HG02588 (cell line): ENCODE data around the gene ARHGEF7.
"Not testable (repeated sequence)": the region's sequence is repeated elsewhere in the genome, so short reads cannot be mapped to it uniquely, and the experiment has no call there.

ENCODE experiments used
- ATAC-seq: cut with Tn5 transposase; IDR thresholded peaks from one replicate; pipeline ENCODE4 v1.9.1; 2021; ENCODE audit warnings: mild to moderate bottlenecking, moderate library complexity; ENCODE audit not compliant: unreplicated experiment

Gene ARHGEF7

GRCh38 chr13:111251646-111252445, 136.7 kb downstream of the ARHGEF7 start:
- no peak for ATAC-seq

DNA sequence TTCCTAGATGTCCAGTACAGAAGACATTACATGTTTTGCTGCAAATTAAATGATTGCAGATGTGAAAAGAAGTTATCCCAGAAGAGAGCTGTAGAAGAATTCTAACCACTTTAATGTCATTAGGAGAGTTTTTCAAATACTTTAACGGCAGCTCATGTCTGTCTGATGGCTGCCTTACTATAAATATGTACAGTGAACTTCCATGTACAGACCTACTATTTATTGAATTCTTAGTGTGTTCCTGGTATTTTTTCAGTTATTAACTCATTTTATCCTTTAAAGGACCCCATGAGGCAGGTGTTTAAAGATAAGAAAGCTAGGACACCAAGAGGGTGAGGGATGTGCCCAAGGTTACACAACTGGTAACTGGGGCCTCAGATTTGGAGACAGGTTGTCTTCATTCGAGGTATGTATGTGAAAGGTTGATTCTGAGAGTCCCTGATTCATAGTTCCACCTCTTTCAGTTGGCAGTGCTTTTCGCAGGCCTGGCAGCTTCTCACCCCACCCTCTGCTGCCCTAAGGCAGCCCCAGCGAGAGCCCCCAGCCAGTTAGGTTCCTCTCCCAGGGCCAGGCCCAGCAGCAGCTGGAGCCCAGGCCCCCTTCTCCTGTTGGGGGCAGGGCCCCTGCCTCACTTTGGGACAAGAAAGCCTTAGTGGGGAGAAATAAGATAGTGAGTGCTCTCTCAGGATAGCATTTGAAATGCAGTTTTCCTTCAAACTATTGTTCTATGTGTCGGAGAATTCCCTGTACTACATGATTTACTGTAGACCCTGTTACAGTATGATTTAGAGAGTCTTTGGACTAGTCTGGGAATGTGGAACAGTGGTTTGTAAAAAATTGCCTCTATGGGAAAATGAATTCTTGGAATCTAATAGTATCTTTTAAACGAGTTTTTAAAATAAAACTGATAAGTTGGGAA, 137.6 kb downstream of the ARHGEF7 start:
- no peak for ATAC-seq

DNA sequence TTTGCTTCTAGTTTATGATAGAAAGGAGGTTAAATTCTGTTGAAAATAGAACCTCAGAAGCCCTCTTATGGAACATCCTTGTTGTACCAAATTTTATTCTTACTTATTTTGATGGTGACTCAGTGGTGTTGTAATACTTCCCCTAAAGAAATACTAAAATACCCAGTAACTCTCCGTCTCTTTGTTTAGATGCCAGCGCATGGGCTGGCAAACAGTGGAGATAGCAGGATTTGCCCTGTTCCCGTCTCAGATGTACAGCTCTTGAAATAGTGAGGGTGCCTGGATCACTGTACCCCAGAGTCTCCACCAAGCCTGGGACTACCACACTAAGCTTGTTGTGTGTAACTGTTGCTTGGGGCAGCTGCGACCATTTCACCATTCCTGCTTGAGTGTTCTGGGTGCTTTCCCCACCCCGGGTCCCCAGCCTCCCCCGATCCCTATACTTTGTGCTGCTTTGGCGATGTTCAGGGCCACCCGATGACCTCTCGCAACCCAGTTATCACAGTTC, 138.3 kb downstream of the ARHGEF7 start:
- ATAC-seq: no peak

- no peak for ATAC-seq
Measured at GRCh38 chr13:111255228-111255790, 140.2 kb downstream of the ARHGEF7 start.

DNA sequence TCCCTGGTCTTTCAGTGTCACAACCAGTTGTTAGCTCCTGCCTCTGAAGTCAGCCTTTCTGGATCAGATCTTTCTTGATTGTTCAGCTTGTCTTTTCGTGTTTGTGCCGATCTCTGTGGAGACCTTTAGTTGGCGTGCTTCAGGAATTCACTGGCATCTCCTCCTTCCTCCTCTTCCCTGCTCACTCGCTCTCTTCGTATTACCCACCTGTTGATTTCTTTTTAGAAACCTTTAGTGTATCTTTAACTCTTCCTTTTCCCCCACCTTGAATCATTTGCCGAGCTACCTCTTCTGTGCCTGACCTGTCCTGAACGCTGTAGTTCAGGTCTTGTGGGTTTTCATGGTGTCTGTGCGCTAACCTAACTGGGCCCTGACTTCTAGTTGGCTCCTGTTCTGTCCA, 141.3 kb downstream of the ARHGEF7 start:
- ATAC-seq: no peak

DNA sequence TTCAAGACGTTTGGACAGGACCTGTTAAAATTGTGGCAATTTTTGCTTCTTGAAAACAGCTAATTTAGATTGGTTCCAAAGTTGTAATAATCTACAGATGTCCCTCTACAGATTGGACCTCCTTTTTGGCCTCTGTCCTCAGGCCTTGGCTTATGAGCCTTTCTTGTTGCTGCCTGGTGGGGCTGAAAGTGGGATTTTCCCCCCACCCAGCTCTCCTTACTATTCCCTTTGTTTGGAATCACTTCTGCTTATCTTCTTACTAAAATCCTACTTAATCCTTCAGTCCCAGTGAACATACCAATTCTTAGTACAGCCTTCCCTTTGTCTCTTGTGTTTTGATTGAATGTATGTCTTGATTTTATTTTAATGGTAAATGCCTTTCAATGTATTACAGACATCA, 141.8 kb downstream of the ARHGEF7 start:
- ATAC-seq: no peak

- not testable (repeated sequence) for ATAC-seq
Measured at GRCh38 chr13:111257899-111258298, 142.8 kb downstream of the ARHGEF7 start.

GRCh38 chr13:111258637-111259036, 143.5 kb downstream of the ARHGEF7 start:
- ATAC-seq: no peak

DNA sequence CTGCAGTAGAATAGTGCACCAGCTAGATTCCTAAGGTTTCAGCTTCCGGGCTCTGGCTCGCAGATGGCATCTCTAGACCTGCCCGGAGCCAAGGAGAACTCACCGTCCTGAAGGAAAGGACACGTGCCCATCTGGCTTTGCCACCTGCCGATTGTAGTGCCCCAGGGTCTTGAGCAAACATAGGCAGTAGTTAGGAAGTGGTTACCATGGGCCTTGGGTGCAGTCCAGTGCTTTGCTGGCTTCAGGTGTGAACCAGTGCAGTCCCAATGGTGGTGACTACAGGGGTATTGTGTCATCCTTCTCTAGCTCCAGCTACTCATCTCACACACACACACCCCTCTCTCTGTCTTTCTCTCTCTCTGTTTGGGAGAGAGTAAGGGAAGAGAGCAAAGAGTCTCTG, 143.9 kb downstream of the ARHGEF7 start:
- no peak for ATAC-seq

DNA sequence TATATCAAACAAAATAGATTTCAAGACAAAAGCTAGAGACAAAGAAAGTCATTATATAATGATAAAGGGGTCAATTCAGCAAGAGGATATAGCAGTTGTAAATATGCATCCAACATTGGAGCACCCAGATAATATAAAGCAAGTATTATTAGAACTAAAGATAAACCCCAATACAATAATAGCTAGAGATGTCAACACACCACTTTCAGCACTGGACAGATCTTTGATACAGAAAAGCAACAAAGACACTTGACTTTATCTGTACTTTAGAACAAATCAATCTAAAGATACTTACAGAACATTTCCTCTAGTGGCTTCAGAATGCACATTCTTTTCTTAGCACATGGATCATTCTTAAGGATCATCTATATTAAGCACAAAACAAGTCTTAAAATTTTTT, 146.2 kb downstream of the ARHGEF7 start:
- ATAC-seq: no peak

DNA sequence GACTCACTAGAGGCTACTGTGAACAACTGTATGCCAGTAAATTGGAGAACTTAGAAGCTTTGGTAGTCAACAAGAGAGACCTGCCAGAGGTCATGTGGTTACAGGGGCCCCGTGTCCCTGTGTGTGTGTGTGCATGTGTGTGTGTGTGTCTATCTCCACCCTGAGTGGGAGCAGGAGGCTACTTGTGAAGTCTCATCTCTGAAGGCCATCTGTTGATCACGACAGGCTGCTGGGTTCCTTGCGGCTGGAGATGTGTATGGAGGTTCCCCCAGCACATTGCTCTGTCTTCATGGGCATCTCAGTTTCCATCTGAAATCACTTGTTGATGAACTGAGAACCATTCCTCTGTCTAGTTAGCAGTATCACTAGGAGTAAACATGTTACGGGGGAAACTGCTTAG, 147.2 kb downstream of the ARHGEF7 start:
- no peak for ATAC-seq

GRCh38 chr13:111262715-111263114, 147.6 kb downstream of the ARHGEF7 start:
- no peak for ATAC-seq

GRCh38 chr13:111263566-111263965, 148.5 kb downstream of the ARHGEF7 start:
- no peak for ATAC-seq

DNA sequence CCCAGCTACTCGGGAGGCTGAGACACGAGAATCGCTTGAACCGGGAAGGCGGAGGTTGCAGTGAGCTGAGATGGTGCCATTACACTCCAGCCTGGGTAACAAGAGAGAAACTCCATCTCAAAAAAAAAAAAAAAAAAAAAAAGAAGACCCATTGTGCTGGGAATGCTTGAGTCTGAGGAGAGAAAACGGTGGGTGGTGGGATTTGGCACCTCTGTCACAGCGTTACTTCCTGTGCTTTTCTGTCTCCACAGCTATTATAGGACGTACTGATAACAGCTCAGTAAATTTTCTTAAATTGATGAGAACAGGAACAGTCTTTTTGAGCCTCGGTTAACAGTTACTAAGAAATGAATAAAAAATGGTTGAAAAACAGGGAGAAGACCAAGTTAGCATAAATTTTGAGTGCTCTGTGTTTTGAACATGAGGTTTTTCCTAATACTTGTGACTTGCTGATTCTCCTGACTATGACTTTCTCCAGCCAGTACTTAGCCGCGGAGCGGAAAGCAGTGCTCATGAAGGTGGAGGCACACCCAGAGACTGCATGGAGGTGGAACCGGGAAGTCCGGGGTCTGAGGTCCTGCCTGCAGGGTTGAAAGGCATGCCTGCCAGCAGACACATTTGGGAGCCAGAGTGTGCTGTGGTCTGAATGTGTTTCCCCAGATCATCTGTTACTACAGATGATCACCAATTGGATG, 150.0 kb downstream of the ARHGEF7 start:
- ATAC-seq: no peak

- ATAC-seq: no peak
Measured at GRCh38 chr13:111265701-111266035, 150.6 kb downstream of the ARHGEF7 start.

DNA sequence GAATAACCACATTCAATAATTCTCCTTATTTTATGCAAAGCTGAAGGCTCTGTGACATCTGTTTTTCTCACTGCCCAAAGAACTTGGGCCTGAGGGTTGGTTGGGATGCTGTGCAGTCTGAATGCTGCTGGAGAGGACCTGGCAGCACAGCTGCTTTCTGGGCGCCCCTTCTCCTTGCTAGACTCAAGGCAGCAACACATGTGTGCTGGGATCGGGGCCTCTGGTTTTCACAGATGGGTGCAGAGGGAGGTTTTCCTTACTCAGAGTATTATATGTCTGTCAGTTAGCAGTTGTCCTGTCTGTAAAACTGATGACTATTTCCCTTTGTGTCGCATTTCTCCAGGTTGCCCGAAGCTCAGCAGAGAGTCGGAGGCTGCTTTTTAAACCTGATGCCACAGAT, 152.1 kb downstream of the ARHGEF7 start:
- no peak for ATAC-seq

GRCh38 chr13:111267784-111268183, 152.7 kb downstream of the ARHGEF7 start:
- no peak for ATAC-seq

- no peak for ATAC-seq
Measured at GRCh38 chr13:111269508-111269907, 154.4 kb downstream of the ARHGEF7 start.

DNA sequence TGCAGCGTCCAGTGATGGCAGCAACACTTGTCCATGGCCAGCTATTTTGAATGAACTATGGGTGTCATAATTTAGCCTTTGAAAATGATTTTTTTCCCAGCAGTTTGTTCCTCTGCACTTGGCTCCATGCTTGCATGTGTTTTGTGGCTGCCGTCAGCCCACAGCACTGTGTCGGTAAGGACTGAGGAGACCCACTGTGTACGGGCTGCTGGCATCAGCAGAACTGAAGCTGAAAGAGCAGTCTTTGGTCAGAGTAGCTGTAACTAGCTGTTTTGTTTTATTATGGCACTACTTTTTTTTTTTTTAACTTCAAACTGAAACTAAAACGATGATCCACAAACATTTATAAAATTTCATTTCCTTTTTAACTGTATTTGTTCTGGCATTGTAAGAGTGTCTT, 155.0 kb downstream of the ARHGEF7 start:
- no peak for ATAC-seq

DNA sequence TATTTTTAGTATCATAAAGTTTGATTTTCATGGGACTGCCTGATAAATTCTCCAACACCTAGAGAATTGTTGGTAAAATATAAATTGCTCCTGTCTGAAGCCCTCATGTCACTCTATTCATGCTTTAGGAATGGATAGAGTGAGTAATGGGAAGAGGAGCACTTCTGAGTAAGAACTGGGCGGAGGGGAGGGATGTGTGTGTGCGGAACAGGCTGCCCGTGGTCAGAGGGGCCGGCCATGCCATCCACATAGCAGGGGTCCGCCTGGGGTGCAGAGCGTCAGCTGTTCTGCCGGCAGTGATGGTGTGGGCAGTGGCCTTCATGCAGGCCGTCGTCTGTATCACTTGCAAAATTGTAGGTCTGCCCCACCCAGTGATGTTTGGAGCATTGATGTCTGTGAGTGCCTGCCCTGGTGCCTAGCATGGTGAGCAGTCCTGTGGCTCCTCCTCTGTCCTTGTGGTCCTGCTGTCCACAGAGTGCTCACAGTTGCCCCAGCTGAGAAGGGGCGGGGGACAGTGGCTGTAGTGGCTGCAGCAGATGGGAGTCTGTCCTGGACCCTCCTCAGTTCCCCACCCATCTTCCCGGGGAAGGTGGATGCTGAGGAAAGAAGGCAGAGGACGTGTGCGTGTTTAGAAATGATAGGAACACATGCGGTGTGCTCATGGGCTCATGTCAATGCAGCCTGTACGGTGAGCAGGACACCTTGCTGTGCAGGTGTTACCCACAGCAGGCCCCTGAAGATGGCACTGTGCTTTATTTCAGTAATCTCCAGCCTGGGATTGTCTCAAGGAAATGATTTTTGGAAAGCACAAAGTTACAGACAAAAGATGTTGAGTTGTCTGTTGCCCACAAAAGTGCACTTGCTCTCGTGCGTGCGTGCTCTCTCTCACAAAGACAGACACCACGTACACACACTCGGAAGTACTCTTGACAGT, 155.9 kb downstream of the ARHGEF7 start:
- ATAC-seq: no peak
